Activated effector memory CD4-positive, alpha-beta T cell treated with anti-CD3 and anti-CD28 coated beads, Interleukin-2, amount 50 U/mL, for 16 hours (primary cell): ENCODE data around the gene PMAIP1.
"Not testable (repeated sequence)": the region's sequence is repeated elsewhere in the genome, so short reads cannot be mapped to it uniquely, and the experiment has no call there.

Experiments
- DNase-seq: peaks from one replicate; pipeline ENCODE4 v3.0.0-alpha.2; 2020

The PMAIP1 gene

DNA sequence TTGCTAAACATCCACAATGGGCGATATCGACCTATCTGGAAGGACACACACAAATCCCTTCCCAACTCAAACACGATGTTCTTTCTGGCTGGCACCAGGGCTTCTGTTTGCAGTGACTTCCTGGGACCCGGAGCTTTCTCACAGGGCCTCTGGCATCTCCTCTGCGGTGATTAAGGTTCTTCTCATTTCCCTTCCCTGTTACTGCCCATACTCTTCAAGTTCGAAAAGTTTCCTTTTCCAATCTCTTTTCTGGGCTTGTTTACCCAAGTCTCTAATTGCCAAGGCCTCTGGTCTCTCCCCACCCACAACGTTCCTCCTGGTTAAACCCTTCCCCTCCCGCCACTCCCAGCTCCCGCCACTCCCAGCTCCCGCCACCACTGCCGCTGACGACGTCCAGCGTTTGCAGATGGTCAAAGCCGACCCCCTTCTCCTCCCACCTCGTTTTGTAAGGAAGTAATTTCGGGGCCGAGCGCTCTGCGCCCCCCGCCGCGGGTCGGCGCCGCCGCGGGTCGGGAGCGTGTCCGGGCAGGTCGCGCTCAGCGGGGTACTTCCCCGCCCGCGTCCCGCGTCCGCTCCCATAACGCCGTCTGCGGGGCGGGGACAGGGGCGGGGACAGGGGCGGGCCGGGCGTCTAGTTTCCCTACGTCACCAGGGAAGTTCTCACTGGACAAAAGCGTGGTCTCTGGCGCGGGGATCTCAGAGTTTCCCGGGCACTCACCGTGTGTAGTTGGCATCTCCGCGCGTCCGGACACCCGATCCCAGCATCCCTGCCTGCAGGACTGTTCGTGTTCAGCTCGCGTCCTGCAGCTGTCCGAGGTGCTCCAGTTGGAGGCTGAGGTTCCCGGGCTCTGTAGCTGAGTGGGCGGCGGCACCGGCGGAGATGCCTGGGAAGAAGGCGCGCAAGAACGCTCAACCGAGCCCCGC is at the start of gene PMAIP1:
PMAIP1 (plus strand) TSS at position 699 of the 924 bp plus-strand sequence; CDS start at position 881, 182 bp downstream.
- peak; percentile 95 for DNase-seq

DNA sequence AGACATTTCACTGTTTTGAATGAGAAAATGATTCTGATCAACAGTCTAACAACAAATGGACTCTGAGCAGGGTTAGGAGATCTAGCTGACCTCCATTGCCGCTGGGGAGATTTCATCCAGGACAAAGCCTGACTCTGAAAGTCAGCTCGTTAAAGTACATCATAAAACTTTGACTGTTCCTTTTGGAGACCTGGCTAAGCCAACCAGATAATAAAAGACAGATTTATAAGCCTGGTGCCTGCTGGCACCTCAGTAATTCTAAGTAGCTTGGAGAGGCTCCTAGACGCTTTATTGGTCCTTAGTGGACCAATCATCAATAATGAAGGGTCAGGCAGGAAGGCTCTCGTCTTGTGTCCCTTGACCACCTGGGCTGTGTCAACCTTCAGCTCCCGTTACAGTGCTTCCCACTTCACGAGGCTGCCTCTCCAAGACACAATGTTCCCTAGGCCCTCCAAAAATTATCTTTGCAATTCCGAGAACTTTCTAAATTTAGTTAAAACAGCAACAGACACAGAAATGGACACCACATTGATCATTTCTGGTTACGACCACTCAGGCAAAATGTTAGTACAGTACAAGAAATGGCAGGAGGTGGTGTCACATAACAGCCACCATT is 47.9 kb upstream of the PMAIP1 start:
- no peak for DNase-seq

DNA sequence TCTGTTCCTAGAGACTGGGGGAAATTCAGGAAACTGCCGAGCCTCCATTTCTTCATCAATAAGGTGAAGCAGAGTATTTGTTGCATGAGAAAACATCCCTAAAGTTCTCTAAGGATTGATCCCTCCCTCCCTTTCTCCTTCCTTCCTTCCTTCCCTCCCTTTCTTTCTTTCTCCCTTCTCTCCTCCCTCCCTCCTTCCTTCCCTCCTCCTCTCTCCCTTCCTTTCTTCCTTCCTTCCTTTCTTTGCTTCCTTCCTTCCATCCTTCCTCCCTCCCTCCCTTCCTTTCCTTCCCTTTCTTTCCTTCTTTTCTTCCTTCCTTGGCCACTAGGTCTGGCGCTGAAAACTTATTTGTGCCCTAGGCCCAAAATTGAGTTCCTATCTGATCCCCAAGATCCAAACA is 47.2 kb upstream of the PMAIP1 start:
- no peak for DNase-seq

DNA sequence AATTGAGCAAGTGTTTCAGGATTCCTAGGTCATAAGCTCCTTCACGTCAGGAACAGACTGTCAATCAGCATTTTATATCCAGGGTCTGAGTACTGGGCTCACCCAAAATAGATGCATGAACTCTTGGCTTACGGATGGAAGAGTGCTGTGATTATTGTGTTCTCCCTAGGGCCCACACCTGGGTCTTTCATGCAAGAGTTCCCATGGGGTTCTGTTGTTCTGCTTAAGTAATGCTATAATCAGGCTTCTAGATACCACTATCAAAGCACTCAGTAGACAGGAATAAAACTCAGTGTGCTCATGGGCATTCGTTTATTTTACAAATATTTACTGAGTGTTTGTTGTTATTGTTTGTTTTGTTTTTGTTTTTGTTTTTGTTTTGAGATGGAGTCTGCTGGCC is 46.4 kb upstream of the PMAIP1 start:
- DNase-seq, result no peak

DNA sequence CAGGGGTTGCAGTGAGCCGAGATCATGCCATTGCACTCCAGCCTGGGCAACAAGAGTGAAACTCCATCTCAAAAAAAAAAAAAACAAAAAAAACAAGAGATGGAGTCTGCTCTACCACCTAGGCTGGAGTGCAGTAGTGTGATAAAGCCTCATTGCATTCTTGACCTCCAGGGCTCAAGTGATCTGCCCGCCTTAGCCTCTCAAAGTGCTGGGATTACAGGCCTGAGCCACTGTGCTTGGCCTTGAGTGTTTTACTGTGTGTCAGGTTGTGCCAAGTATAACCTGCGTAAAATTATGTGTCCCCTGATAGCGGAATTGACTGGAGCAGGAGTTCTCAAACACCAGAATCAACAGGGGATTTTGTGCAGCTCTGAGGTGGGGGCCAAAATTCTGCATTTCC is 45.8 kb upstream of the PMAIP1 start:
- DNase-seq, result not testable (repeated sequence)

DNA sequence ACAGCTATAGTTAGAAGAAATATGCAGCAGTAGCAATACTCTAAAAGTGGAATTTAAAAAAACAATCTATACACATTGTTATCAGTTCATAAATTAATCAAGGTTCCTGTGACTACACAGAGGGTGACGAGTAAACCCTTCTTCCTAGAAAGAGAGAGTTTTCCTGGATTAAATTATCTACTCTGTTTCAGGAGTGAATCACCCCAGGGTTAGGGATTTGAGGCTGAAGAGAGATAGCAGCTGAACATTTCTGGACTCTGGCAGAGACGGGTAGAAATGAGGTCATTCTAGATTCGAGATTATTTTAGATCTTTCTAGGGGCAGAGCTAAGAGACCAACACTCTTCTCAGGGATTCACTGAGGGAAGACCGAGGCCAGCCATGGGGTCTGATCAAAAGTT is 38.8 kb upstream of the PMAIP1 start:
- DNase-seq, result no peak

DNA sequence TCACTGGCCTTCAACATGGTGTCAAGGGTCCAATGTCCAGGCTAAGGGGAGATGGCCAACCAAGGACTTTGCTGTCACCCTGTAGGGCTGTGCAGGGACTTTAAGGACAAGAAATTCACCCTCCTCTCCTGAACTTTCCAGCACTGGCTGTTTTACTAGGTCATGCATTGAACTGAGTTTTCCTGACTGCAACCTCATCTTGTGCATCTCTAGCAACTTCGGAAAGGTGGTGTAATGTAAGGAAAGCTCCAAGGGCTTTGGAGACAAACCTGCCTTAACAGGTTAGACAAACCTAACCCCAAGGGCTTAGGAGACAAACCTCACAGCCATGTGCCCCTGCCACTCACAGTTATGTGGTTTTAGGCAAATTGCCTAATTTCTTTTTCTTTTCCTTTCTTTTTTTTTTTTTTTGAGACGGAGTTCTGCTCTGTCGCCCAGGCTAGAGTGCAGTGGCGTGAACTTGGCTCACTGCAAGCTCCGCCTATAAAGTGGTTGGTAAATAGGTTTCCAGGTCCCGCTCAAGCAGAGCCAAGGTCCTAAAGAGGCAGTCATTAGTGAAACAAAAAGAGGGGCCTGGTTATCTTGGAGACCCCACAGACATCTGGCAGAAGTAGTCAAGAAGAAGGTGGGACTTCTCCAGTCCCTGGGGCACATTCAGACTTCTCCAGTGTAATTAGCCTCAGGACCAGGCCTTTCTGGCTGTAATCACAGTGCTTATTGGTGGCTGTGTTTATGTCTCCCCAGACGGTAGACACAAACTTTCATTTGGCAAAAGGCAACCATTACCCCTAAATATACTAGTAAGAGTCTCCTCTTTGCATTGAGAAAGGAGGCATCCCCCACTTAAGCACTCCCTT is 37.6 kb upstream of the PMAIP1 start:
- DNase-seq, result no peak

DNA sequence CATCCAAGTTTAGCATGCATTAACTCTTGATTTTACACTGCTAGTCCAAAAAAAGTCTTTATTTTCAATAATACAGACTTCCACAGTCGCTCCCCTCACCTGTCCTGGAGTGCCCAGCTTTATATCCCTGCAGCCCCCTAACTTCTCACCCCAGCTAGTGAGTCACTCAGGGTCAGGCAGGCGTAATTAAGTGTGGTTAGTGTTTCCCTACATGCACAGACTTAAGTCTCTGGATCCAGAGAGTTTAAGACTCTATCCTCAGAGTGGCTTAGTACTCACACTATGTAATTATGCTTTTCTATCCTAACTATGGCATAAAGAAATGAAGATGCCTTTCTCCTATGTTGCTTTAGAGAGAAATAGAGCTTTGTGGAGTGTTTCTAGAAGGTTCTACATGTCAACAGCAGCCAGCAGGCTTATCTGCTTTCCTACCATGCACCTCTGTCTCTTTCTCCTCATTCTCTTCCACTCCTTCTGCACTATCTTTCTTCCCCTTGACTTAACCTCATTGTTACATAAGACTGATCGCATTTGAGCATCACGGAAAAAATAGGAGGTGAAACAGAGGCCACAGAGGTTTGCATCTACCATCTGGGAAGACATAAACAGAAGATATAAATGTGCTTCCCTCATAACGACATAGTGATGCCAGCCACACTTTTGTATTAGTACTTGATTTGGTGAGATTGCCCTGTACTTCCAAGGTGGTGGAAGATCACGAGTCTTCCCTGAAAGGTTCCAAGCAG is 34.4 kb upstream of the PMAIP1 start:
- no peak for DNase-seq

DNA sequence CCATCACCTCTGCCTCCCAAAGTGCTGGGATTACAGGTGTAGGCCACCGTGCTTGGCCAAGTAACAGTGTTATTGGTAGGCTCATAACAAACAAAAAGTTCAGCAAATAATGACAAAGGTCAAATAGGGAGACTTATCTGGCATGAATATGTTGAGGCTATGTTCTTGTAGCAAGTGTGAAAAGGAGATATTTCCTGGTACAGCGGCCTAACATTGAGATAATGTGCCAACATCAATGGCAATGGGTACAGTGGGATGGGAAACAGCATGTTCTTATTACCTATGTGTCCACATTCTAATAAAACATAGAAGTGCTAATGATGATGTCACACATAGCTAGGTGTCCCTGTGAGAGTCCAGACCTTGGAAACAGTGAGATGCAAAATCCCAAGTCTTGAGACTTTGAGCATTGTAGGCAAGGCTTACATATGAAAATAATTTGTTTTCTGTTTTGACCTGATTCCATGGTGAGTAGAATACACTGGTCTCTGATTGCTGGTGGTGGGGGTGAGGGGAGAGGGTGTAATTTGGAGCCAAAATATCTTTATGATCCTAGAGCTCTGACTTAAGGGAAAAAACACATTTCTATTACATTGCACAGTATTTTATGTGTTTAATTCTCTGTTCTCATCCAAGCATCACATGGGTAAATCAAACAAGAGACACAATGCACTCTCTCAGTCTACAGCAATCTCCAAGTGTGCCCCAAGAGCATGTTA is 33.1 kb upstream of the PMAIP1 start:
- DNase-seq, result no peak

DNA sequence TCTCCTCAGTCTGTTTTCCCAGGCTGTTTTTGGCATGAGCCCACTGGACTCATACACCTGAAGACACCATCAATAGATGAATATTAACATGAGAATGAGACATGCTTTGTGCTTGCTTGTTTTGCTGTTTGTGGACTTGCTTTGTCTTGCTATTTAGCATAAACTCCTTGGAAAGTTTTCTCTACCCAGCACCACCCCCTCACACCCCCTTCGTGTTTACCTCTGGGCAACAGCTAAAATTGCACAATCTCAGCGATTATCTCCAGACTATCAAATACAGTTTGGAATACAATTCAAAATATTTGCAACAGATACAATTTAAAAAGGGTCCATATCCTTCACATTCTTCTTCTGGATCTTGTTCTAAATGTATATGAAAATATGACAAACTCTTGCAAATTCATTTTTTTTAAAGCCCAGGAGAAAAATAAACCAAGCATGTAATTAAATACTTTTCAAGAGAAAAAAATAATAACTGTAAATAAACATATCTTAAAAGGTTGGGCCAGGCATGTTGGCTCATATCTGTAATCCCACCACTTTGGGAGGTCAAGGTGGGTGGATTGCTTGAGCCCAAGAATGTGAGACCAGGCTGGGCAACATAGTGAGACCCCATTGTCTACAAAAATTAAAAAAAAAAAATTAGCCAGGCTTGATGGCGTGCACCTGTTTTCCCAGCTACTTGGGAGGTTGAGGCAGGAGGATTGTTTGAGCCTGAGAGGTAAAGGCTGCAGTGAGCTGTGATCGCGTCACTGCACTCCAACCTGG is 32.3 kb upstream of the PMAIP1 start:
- DNase-seq, result no peak

DNA sequence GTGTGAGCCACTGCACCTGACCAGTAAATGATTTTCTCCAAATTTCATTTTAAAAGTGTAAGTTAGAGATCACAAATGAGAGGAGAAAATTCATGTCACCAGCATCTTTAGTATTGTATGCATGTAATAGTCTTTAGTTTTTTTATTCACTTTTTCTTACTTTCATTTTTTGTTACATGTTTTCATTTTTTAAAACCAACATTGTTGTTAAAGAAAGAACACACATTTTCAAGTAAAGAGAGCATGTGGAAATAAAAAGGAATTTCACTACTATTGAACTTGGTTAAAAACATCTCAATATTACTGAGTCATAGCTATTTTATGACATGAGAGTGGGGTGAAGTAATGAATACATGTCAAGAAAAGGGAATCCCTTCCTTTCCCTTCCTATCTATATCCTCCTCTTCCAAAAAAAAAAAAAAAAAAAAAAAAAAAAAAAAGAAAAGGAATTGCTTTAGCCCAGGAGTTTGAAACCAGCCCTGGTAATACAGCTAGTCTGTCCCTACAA is 29.1 kb upstream of the PMAIP1 start:
- no peak for DNase-seq

DNA sequence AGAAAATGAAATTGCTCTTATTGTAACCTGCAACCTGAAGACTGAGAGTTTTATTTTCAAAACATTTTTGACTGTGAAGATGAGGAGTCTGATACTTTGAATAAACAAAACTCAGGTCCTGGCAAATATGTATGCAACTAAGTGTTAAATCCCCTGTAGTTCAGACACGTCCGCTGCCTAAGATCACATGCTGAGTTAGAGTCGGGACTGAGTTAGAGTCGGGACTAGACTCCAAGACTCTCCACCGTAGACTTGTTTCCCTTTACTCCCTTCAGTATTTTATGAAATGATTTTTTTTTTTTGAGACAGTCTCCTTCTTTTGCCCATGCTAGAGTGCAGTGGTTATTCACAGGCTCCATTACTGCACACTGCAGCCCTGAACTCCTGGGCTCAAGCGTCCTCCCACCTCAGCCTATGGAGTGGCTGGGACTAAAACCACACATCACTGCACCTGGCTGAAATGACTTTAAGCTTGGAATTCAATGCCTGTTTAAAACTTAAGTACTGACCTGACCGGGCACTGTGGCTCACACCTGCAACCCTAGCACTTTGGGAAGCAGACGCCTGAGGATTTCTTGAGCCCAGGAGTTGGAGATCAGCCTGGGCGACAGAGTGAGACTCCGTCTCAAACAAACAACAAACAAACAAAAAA is 28.0 kb upstream of the PMAIP1 start:
- DNase-seq, result no peak

DNA sequence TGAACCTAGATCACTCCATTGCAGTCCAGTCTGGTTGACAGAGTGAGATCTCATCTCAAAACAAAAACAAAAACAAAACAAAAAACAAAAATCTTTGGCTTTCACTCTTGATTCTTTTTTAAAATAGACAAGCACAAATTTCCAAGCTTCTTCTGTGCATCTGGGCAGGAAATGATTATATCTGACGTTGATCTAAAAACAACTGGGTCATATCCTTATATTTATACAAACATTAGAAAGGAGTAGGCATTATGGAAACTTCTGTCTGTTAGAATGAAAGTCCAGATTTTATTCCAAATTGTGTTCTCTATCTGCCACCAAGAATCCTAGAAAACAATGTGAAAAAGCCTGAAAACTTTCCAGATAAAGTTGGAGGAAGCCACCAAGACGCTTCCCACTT is 26.2 kb upstream of the PMAIP1 start:
- no peak for DNase-seq

DNA sequence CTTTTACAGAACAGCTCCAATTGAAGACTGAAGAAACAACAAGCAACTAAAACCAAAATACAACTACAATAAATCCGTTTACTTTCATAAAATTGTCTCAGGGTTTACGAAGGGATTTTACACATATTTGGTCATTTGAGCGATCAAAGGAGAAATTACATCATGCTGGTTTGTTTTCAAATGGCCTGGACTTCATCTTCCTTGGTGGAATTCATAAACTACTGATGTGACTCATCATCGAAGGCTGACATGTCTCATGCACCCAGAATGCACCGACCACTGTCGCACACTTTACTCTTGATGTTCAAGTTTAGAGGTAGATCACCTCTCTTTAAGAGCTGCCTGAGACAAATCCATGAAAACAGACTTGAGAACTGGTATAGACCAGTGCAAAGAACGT is 25.6 kb upstream of the PMAIP1 start:
- no peak for DNase-seq

DNA sequence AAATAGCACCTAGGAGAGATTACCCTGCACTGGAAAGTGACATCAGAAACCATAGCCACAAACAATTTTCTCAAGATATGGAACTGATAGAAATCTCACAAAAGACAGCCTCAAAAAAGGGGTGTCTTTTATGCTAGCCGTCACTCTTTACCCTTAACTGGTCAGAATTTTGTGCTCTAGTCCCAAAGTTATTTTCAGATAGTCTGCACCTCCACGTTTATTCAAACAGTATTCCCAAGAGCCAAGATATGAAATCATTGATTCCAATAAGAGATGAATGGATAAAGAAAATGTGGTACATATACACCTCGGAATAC is 23.5 kb upstream of the PMAIP1 start:
- no peak for DNase-seq

DNA sequence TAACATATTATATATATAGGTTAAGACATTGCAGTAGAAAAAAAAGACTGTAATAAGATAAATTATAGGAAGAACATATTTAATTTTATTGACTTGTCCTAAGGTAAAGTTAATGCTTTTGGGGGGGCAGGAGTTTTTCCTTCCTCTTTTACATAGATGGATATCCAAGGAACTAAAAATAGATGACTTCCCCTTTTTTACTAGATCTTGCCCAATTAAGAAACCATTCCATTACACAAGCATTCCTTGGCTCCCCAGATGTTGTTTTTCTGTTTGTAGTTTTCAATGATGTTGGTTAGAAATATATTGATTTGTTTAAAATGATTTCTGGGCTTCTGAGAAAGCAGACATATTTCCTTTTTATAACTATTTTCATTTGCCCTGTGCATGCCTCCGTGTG is 22.4 kb upstream of the PMAIP1 start:
- no peak for DNase-seq

DNA sequence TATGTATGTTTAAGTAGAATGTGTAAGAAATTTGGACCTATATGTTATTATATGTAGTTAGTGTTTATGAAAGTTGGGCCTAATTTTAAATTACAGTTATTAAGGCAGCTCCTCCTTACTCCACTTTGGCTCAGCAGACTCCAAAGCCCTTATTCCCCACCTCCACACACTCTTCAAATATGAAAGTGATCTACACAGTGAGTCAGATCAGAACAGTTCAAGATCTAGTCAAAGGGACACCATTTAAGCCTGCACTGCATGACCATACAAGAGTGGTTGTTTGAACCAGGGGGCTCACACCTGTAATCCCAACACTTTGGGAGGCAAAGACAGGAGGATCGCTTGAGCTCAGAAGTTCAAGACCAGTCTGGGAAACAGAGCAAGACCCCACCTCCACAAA is 21.2 kb upstream of the PMAIP1 start:
- DNase-seq, result no peak

DNA sequence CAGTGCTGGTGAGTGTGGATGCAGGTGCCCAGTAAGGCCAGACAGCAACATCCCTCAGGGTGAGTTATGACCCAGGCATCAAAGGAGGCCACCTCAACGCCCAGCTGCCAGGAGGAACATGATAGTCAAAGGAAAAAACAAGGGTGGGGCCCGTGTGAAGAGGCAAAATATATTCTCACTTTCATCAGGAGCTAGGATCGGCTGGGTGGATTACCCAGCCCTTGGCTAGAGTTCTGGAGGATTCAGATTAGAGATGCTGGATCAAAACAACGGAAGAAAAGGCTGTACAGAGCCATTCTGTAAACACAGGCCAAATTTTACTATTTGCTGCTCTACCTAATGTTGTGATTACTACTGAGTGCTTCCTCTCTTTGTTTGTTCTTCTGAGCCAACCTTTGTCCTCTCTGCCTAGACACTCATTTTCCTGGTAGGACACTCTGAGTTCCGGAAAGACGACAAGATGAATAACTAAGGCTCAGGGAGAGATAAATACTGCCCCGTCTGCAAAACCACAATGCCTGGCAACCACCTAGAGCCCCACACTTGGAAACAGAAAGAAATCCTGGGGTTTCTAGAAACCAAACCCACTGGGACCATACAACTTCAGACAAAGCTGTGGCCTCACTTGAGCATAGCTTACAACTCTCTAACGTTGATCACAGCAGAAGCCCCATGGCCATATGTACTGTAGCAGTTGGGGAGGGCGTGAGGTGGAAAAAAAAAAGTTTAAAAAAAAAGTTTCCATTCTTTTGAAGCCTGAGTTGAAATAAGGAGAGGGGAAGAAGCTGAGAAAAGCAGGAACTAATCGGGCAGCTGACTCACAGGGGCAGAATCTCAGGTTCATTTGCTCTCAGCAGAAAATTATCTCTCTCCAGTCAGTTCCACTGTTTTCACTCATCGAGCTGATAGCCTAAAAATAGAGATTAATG is 17.8 kb upstream of the PMAIP1 start:
- DNase-seq, result no peak

DNA sequence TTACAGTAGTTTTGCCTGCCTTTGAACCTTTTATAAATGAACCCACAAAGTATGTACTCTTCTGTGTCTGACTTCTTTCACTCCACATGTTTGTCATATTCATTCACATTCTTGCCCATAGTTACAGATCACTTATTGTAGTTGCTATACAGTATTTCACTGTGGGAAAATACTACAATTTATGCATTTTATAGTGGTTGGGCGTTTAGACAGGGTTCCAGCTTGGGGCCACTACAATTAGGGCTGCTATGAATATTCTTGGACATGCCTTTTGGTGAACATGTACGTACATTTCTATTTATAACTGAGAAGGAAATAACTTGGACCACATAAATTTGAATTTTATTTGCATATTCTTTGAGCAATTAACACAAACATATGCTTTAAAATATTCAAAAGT is 15.4 kb upstream of the PMAIP1 start:
- no peak for DNase-seq
